Activated CD4-positive, alpha-beta T cell treated with anti-CD3 and anti-CD28 coated beads, Interleukin-2, amount 10 ng/mL, durations not matched to agents 24 days and 14 days (primary cell): ENCODE measurements around the gene PSG6. TPM values are rescaled to one million over a fixed set of nuclear protein-coding genes. Genes with fewer than 3 reads are reported as not detected.
"Not testable (repeated sequence)": the region's sequence is repeated elsewhere in the genome, so short reads cannot be mapped to it uniquely, and the experiment has no call there.

Experiments used
- DNase-seq: peaks from one replicate; pipeline ENCODE4 v3.0.0; 2022
- H3K27ac Mint-ChIP-seq: one replicate; pipeline ENCODE4 v1.8.0; 2022; ENCODE audit warnings: mild to moderate bottlenecking, mixed read lengths
- H3K27me3 Mint-ChIP-seq: one replicate; pipeline ENCODE4 v1.8.0; 2022; ENCODE audit warnings: mixed read lengths
- H3K36me3 Mint-ChIP-seq: one replicate; pipeline ENCODE4 v1.8.0; 2022; ENCODE audit warnings: low read depth, mild to moderate bottlenecking, mixed read lengths
- H3K4me1 Mint-ChIP-seq: one replicate; pipeline ENCODE4 v1.8.0; 2021; ENCODE audit warnings: mixed read lengths
- H3K4me3 Mint-ChIP-seq: one replicate; pipeline ENCODE4 v1.8.0; 2022; ENCODE audit warnings: mild to moderate bottlenecking, moderate library complexity, mixed read lengths
- H3K9me3 Mint-ChIP-seq: one replicate; pipeline ENCODE4 v1.8.0; 2021; ENCODE audit warnings: mixed read lengths
- intact Hi-C: fragments of 100-400 bp; cut with micrococcal nuclease; formaldehyde crosslinking; loops from one replicate; pipeline ENCODE4 v1.15.1; 2023
- total RNA-seq: library from RNA; stranded (reverse); gene quantifications from 2 replicates; pipeline ENCODE4 v1.2.3, GENCODE V29; 2022

PSG6 gene
- total RNA-seq = not detected in 2 replicates

DNA sequence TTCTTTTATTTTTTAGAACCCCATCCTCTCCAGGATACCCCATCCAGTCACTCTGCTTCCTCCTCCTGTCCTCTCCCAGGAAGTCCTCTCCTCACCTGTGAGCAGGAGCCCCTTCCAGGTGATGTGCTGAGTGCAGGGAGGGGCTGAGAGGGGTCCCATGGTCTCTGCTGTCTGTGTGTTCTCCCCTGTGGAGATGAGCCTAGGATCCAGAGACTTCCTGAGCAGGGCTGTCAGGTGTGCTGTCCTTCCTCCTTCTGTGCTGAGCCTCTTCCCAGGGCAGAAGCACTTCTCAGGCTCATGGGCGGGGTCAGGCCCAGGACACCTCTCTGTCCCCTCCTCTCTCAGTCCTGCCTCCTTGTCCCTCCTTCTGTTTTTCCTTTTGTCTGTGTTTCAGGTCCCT lies at the start of gene PSG6:
PSG6 (minus strand) TSS at position 261 of the 400 bp plus-strand sequence; CDS start at position 159, 102 bp downstream.
- H3K27ac Mint-ChIP-seq, intact Hi-C loops, H3K9me3 Mint-ChIP-seq, H3K4me3 Mint-ChIP-seq, H3K27me3 Mint-ChIP-seq, H3K36me3 Mint-ChIP-seq, DNase-seq, H3K4me1 Mint-ChIP-seq: not testable (repeated sequence)

DNA sequence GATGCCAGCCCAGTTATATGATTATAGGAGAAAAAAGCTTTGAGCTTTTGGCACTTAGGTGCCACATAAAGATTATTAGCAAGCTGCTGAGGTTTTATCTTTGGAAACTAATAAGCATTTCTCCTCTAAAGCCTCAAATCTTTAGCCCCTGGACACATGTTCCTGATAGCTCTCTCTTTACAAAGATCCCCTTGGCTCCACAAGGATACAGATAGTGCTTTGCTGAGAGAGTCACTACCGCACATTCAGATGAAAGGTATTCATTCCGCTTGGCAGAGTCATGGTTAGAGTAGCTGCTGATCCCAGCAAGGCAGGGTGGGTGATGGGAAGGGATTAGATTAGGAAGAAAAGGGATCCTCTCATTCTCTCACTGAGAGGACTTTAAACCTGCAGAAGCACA lies 47.5 kb upstream of the PSG6 start:
- no peak for DNase-seq
- no peaks in the 10 kb centered on the region for H3K4me1 Mint-ChIP-seq
- intact Hi-C loops = no loop called here
- no peak overlapping the region for H3K4me3 Mint-ChIP-seq
- no peaks in the 10 kb centered on the region for H3K9me3 Mint-ChIP-seq
- no peaks in the 10 kb centered on the region for H3K36me3 Mint-ChIP-seq
- H3K27ac Mint-ChIP-seq = no peak overlapping the region
- no peaks in the 10 kb centered on the region for H3K27me3 Mint-ChIP-seq

DNA sequence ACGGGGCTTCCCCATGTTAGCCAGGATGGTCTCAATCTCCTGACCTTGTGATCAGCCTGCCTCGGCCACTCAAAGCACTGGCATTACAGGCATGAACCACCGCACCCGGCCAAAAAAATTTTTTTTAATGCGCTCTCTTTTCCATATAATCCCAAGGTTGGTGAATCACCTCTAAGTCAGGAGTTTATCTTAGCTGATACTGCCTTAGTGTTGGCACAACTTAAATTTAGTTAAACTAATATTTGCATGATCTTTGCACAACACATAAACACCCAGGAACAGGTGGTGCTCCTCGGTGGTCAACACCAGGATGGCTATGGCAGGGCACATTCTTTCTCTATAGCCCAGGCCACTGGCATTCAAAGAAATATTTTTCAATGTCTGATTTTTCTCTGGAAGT lies 43.4 kb upstream of the PSG6 start:
- no peaks in the 10 kb centered on the region for H3K36me3 Mint-ChIP-seq
- H3K4me1 Mint-ChIP-seq = no peaks in the 10 kb centered on the region
- H3K4me3 Mint-ChIP-seq = no peak overlapping the region
- H3K9me3 Mint-ChIP-seq = no peaks in the 10 kb centered on the region
- DNase-seq = no peak
- H3K27me3 Mint-ChIP-seq = no peaks in the 10 kb centered on the region
- no peak overlapping the region for H3K27ac Mint-ChIP-seq
- intact Hi-C loops = no loop called here

DNA sequence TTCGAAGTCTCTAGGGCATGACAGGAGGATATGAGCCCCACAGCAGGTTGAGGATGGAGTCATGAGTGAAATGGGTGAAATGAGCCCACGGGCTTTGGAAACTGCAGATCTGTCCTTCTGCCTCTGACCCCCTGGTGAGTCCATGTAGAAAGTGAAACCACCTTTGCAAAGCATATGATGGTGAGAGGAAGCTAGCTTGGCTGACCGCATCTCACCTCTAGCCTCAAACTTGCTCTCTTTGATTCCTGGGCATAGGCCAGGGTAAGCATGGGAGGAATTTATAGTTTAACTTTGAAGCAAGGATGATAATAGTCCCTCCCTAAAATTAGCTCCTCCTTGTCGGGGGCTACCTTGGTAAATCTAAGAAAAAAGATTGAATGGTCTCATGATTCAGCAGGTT lies 34.4 kb upstream of the PSG6 start:
- H3K4me3 Mint-ChIP-seq, H3K27ac Mint-ChIP-seq, H3K4me1 Mint-ChIP-seq, H3K27me3 Mint-ChIP-seq, intact Hi-C loops, DNase-seq, H3K36me3 Mint-ChIP-seq, H3K9me3 Mint-ChIP-seq: not testable (repeated sequence)

DNA sequence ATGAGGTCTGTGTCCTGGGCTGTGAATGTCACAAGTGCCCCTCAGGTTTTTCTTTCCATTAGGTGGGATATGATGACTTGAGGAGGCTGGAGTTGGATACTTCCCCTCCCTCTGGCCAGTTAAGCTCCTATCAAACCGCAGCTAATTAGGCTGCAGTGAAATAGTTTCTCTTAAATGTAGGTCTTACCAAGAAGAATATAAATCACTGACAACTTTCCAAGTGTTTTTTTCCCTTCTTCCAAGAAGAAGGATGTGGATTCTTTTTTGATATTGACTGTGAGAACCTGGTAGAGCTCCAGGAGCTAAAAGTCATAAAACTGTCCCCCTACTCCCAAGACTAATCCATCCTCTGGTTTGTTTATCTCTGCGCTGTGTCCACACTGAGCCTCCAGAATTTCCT lies 33.8 kb upstream of the PSG6 start:
- H3K4me3 Mint-ChIP-seq, H3K27me3 Mint-ChIP-seq, DNase-seq, intact Hi-C loops, H3K36me3 Mint-ChIP-seq, H3K27ac Mint-ChIP-seq, H3K9me3 Mint-ChIP-seq, H3K4me1 Mint-ChIP-seq: not testable (repeated sequence)

DNA sequence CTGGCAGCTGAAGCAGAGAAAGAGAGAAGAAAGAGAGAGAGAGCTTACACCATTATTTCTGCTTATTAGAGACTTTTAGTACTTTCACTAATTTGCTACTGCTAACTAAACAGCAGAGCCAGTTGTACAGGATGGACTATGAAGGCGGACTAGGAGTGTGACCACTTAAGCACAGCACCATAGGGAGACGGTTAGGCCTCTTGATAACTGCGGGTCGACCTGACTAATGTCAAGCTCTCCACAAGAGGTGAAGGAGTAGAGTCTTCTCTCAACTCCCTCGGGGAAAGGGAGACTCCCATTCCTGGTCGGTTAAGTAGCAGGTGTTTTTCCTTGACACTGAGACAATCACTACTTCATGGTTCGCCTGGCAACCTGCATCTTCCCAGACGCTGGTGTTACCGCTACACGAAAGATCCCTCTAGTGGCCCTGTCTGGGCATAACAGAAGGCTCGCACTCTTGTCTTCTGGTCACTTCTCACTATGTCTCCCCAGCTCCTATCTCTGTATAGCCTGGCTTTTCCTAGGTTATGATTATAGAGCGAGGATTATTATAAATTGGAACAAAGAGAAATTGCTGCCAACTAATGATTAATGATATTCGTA lies 24.6 kb upstream of the PSG6 start:
- no peak for DNase-seq
- H3K4me1 Mint-ChIP-seq = no peaks in the 10 kb centered on the region
- no peak overlapping the region for H3K4me3 Mint-ChIP-seq
- H3K27ac Mint-ChIP-seq = no peak overlapping the region
- H3K9me3 Mint-ChIP-seq = no peaks in the 10 kb centered on the region
- H3K27me3 Mint-ChIP-seq = peaks cover 1% of the 10 kb centered on the region
- intact Hi-C loops = loop anchor here (10.0 kb wide), 1 partner anchor 157 kb away; no protein-coding TSS in a partner anchor
- H3K36me3 Mint-ChIP-seq = no peaks in the 10 kb centered on the region

DNA sequence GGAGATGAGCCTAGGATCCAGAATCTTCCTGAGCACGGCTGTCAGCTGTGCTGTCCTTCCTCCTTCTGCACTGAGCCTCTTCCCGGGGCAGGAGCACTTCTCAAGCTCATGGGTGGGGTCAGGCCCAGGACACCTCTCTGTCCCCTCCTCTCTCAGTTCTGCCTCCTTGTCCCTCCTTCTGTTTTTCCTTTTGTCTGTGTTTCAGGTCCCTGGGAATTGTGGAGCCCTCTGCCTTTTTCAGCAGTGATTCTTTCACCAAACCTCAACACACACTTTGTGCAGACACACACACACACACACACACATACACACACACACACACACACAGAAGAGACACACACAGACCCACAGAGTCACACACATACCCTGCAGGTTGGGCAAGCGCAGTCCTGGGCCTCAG lies 19.4 kb upstream of the PSG6 start, which contains the start of gene PSG7:
PSG7 (minus strand) TSS at position 101 of the 400 bp plus-strand sequence. CDS start 131 bp downstream, outside the sequence.
- H3K9me3 Mint-ChIP-seq, H3K27ac Mint-ChIP-seq, intact Hi-C loops, H3K4me3 Mint-ChIP-seq, H3K27me3 Mint-ChIP-seq, H3K36me3 Mint-ChIP-seq, DNase-seq, H3K4me1 Mint-ChIP-seq: not testable (repeated sequence)

DNA sequence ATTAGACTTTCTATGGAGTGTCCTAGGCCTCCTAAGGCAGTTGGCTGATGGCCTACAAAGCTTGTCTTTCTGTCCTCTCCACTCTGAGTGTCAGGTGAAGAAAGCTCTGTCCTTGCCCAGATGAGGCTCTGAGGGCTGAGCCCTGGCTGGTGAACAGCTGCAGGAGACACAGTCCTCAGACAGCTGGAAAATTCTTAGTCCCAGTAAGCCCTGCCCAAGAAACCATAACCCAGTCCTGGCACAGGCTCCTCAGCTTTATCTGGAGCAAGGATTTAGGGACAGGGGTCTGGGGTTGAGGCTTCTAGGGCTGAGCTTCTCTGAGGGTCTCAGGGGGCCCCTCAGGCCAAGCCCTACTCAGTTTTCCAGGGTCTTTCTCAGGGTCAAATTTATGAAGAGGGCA lies 17.0 kb upstream of the PSG6 start:
- H3K4me3 Mint-ChIP-seq, DNase-seq, H3K27me3 Mint-ChIP-seq, intact Hi-C loops, H3K36me3 Mint-ChIP-seq, H3K9me3 Mint-ChIP-seq, H3K27ac Mint-ChIP-seq, H3K4me1 Mint-ChIP-seq: not testable (repeated sequence)

DNA sequence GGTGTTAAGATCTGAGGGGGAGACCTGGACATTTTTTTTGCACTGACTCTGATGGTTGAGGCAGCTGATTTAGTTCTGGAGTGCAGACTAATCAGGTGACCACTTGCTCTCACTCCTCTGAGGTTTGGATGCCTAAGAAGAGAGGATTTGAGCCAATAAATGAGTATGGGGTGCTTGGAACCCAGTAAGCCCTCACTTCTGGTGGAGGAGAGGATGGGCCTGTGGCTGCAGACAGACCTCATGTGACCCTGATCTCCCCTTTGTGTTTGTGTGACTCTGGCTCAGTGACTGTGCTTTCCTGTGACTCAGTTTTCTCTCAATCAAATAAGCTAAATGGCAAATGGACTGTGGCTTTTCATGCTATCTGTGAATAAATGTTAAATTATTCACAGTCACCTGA lies 16.5 kb upstream of the PSG6 start:
- H3K27ac Mint-ChIP-seq, H3K36me3 Mint-ChIP-seq, H3K4me3 Mint-ChIP-seq, H3K4me1 Mint-ChIP-seq, H3K9me3 Mint-ChIP-seq, H3K27me3 Mint-ChIP-seq, intact Hi-C loops, DNase-seq: not testable (repeated sequence)

DNA sequence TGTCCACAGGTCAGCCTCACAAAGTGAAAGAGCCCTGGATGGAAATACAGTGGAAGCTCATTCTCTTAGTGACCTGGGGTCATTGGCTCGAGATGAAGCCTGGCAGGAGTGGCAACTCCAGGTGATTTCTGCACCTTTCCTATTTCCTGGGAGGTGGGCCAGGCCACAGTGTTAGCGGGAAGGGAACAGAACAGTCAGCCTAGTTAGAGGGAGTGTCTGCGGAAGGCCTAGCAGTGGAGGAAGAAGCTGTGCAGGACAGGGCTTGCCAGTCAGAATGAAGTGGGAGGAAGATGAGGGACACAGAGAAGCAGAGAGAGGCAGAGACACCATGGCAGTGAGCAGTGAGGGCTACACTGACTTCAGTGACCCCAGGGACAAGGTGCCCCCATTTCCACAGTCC lies 15.7 kb upstream of the PSG6 start:
- H3K4me3 Mint-ChIP-seq, H3K36me3 Mint-ChIP-seq, H3K27ac Mint-ChIP-seq, H3K27me3 Mint-ChIP-seq, H3K4me1 Mint-ChIP-seq, intact Hi-C loops, H3K9me3 Mint-ChIP-seq, DNase-seq: not testable (repeated sequence)

DNA sequence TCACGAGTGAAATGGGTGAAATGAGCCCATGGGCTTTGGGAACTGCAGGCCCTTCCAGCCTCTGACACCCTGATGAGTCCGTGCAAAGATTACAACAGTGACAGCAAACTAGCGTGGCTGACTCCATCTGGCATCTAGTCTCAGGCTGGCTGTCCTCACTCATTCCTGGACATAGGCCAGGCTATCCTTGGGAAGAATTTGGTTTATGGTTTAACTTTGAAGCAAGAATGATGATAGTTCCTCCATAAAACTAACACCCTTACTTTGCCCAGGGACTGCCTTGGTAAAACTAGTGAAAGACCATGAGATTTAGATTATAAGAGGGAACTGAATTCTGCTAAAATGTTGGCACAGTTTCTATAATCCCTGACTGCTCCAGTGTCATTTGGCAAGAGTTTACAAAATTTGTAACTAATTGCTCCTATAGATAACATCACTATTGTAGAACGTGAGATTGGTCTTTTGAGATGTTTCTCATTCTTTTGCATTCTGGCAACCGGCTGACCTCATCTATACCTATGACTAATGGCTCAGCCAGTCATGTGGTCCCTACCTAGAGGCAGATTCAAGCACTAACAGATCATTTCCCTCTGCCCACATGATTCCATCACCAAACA lies 14.9 kb upstream of the PSG6 start:
- H3K9me3 Mint-ChIP-seq, H3K4me3 Mint-ChIP-seq, DNase-seq, H3K27me3 Mint-ChIP-seq, H3K27ac Mint-ChIP-seq, H3K4me1 Mint-ChIP-seq, H3K36me3 Mint-ChIP-seq, intact Hi-C loops: not testable (repeated sequence)

DNA sequence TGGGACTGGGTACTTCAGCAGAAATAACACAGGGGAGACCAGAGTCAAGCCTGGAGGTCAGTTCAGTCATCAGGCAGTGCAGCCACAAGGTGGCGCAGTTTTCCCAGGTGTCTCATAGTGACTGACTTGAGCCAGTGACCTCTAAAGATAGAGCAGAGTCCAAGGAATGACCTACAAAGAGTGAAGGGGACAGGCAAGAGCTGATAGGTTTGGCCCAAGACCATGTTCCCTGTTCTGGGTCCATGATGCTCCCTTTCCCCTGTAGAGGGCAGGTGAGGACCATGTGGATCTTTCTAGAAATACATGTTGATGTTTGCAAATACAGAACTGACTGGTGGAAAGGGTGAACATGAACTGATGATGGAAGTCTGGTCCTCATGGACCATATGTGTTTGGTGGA lies 12.5 kb upstream of the PSG6 start:
- H3K4me1 Mint-ChIP-seq, H3K27me3 Mint-ChIP-seq, intact Hi-C loops, H3K36me3 Mint-ChIP-seq, H3K4me3 Mint-ChIP-seq, H3K27ac Mint-ChIP-seq, H3K9me3 Mint-ChIP-seq: not testable (repeated sequence)
- peak; percentile 76 for DNase-seq

DNA sequence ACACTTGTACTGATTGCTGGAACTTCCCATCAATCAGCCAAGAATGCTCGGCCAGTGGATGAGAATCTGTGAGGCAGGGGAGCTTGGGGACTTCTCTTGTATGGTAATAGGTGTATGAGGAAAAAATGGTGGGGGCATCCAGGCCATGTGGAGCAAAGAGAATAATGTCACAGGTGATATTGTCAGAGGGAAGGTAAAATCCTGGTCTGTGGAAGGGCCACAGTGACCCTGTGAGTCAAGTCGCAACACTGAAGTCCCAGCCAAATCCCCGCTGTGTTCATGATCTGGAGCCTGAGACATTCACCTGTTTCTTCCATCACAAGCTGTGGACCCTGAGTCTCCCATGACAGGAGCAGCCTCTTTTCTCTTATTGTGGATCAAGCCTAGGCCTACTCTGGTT lies 11.2 kb upstream of the PSG6 start:
- no peaks in the 10 kb centered on the region for H3K4me1 Mint-ChIP-seq
- H3K27ac Mint-ChIP-seq = no peak overlapping the region
- H3K36me3 Mint-ChIP-seq = no peaks in the 10 kb centered on the region
- no peak for DNase-seq
- intact Hi-C loops = no loop called here
- no peak overlapping the region for H3K4me3 Mint-ChIP-seq
- H3K9me3 Mint-ChIP-seq = no peaks in the 10 kb centered on the region
- H3K27me3 Mint-ChIP-seq = peaks cover 2% of the 10 kb centered on the region

DNA sequence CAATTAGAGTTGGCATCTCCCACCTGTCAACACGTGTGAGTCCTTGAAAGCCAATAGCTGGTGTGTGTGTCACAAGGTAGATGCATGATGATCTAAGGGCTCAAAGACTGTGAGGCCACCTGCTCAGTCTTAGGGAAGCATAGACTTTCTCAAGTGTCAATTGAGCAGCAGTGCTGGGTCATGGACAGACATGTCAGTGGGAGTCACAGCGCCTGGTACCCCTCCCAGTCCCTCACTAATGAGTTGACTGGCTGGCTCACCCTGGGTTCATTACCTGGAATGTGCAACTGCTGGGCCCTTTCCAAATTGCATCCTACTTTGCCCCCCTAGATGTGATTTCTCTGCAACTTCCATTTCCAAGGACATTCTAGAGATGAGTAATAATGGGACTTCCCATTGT lies 9.1 kb upstream of the PSG6 start:
- H3K4me1 Mint-ChIP-seq = no peaks in the 10 kb centered on the region
- no peak overlapping the region for H3K4me3 Mint-ChIP-seq
- H3K27ac Mint-ChIP-seq = no peak overlapping the region
- no peaks in the 10 kb centered on the region for H3K9me3 Mint-ChIP-seq
- DNase-seq = no peak
- H3K27me3 Mint-ChIP-seq = peaks cover 2% of the 10 kb centered on the region
- intact Hi-C loops = no loop called here
- no peaks in the 10 kb centered on the region for H3K36me3 Mint-ChIP-seq

DNA sequence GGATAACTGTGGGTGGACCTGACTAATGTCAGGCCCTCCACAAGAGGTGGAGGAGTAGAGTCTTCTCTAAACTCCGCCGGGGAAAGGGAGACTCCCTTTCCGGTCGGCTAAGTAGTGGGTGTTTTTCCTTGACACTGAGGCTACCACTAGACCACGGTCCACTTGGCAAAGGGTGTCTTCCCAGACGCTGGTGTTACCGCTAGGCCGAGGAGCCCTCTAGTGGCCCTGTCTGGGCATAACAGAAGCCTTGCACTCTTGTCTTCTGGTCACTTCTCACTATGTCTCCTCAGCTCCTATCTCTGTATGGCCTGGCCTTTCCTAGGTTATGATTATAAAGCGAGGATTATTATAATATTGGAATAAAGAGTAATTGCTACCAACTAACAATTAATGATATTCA lies 5.4 kb upstream of the PSG6 start:
- H3K4me3 Mint-ChIP-seq, intact Hi-C loops, H3K4me1 Mint-ChIP-seq, H3K27ac Mint-ChIP-seq, H3K9me3 Mint-ChIP-seq, H3K27me3 Mint-ChIP-seq, H3K36me3 Mint-ChIP-seq: not testable (repeated sequence)
- peak; percentile 73 for DNase-seq
